Liver (tissue), 3 donors: Measurements from ENCODE around the gene IFNA10.

ENCODE experiments used
- CTCF ChIP-seq: fragments of 150-350 bp; IDR thresholded peaks from 2 replicates; pipeline ENCODE4 v1.5.1; 2017; ENCODE audit warnings: improper control_type of control experiment, low read depth, low read length; ENCODE audit not compliant: missing input control
- EGR1 ChIP-seq, 2 donors: IDR thresholded peaks; 2 replicates each; pipeline ENCODE4 v1.6.1; 2016 to 2018; ENCODE audit warnings: antibody characterized with exemption in 2 of 2, low read depth in 2 of 2
- MAX ChIP-seq: IDR thresholded peaks from 2 replicates; pipeline ENCODE4 v1.6.1; 2016; ENCODE audit warnings: antibody characterized with exemption
- RAD21 ChIP-seq, 2 donors: IDR thresholded peaks; 2 replicates each; pipeline ENCODE4 v1.6.1; 2016; ENCODE audit warnings: antibody characterized with exemption in 2 of 2, mild to moderate bottlenecking in 2 of 2
- REST ChIP-seq: IDR thresholded peaks from 2 replicates; pipeline ENCODE4 v1.6.1; 2016; ENCODE audit warnings: antibody characterized with exemption, mild to moderate bottlenecking
- RXRA ChIP-seq, 2 donors: IDR thresholded peaks; 2 replicates each; pipeline ENCODE4 v1.6.1; 2017 to 2018; ENCODE audit warnings: antibody characterized with exemption in 2 of 2, mild to moderate bottlenecking in 1 of 2
- TAF1 ChIP-seq: conservative IDR thresholded peaks from 2 replicates; pipeline ENCODE4 v1.6.1; 2016; ENCODE audit warnings: antibody characterized with exemption, mild to moderate bottlenecking
- YY1 ChIP-seq: IDR thresholded peaks from 2 replicates; pipeline ENCODE4 v1.6.1; 2016; ENCODE audit warnings: antibody characterized with exemption, mild to moderate bottlenecking
- donor health status: healthy.
- donor health status: healthy.

- no peak for TF ChIP-seq EGR1 (IDR thresholded peaks at IDR 0.05; ENCODE audit: low read depth in 2 of 2)
- TF ChIP-seq YY1 = no peak
- TF ChIP-seq CTCF = no peak
- no peak for TF ChIP-seq RXRA (IDR thresholded peaks at IDR 0.05)
- TF ChIP-seq REST = no peak
- no peak for TF ChIP-seq MAX
- no peak for TF ChIP-seq TAF1
- TF ChIP-seq RAD21 (IDR thresholded peaks at IDR 0.05) = no peak
These were observed 32.3 kb downstream of the IFNA10 start for GRCh38 chr9:21174671-21175070.
